GM23248 (cell line): ENCODE data around the gene WHRN. TPM values are rescaled to one million over a fixed set of nuclear protein-coding genes. Genes with fewer than 3 reads are reported as not detected.

Experiments used
- DNase-seq: peaks from one replicate; pipeline ENCODE4 v3.0.0-alpha.2; 2015
- H2AFZ ChIP-seq: fragments of 200-600 bp; sonication (generic); 2 replicates; pipeline ENCODE4 v1.6.1; 2016; ENCODE audit warnings: antibody characterized with exemption
- H3F3A ChIP-seq: fragments of 200-600 bp; sonication (generic); 2 replicates; pipeline ENCODE4 v1.6.1; 2016; ENCODE audit warnings: mild to moderate bottlenecking, antibody characterized with exemption, mixed run types; ENCODE audit not compliant: insufficient read depth
- H3K27ac ChIP-seq: fragments of 200-600 bp; sonication (generic); 2 replicates; pipeline ENCODE4 v1.5.1; 2016; ENCODE audit warnings: mild to moderate bottlenecking
- H3K27me3 ChIP-seq: fragments of 200-600 bp; sonication (generic); replicated peaks from 2 replicates; pipeline ENCODE4 v1.6.1; 2016; ENCODE audit warnings: mild to moderate bottlenecking; ENCODE audit not compliant: insufficient read depth
- H3K36me3 ChIP-seq: fragments of 200-600 bp; sonication (generic); 2 replicates; pipeline ENCODE4 v1.6.1; 2016; ENCODE audit warnings: low read depth, mild to moderate bottlenecking
- H3K4me1 ChIP-seq: fragments of 200-600 bp; sonication (generic); 2 replicates; pipeline ENCODE4 v1.6.1; 2016; ENCODE audit warnings: mild to moderate bottlenecking; ENCODE audit not compliant: insufficient read depth
- H3K4me2 ChIP-seq: fragments of 200-600 bp; sonication (generic); one replicate; pipeline ENCODE4 v1.6.1; 2016; ENCODE audit warnings: mild to moderate bottlenecking; ENCODE audit not compliant: unreplicated experiment
- H3K4me3 ChIP-seq: fragments of 200-600 bp; sonication (generic); 2 replicates; pipeline ENCODE4 v1.5.1; 2016; ENCODE audit warnings: mild to moderate bottlenecking
- H3K79me2 ChIP-seq: fragments of 200-600 bp; sonication (generic); 2 replicates; pipeline ENCODE4 v1.6.1; 2016; ENCODE audit warnings: mild to moderate bottlenecking; ENCODE audit not compliant: insufficient read depth
- H3K9ac ChIP-seq: fragments of 200-600 bp; sonication (generic); 2 replicates; pipeline ENCODE4 v1.6.1; 2016; ENCODE audit warnings: mild to moderate bottlenecking
- H3K9me2 ChIP-seq: fragments of 200-600 bp; sonication (generic); 2 replicates; pipeline ENCODE4 v1.6.1; 2016; ENCODE audit warnings: mixed run types, mild to moderate bottlenecking, moderate library complexity; ENCODE audit not compliant: insufficient read depth
- H3K9me3 ChIP-seq: fragments of 200-600 bp; sonication (generic); one replicate; pipeline ENCODE4 v1.6.1; 2017; ENCODE audit warnings: low read depth
- H4K20me1 ChIP-seq: fragments of 200-600 bp; sonication (generic); 2 replicates; pipeline ENCODE4 v1.6.0; 2016; ENCODE audit not compliant: insufficient read depth
- EZH2 ChIP-seq: fragments of 200-600 bp; sonication (generic); IDR thresholded peaks from 2 replicates; pipeline ENCODE4 v1.6.1; 2018; ENCODE audit warnings: antibody characterized with exemption, mild to moderate bottlenecking; ENCODE audit not compliant: insufficient read depth, poor library complexity, severe bottlenecking
- EZH2phosphoT487 ChIP-seq: fragments of 200-600 bp; sonication (generic); IDR thresholded peaks from 2 replicates; pipeline ENCODE4 v1.6.1; 2018; ENCODE audit warnings: antibody characterized with exemption, moderate library complexity, mild to moderate bottlenecking, low read depth; ENCODE audit not compliant: insufficient read depth
- WGBS, 2 experiments: methylation state at CpG; one replicate each; pipeline ENCODE4 v1.1.6; 2015 to 2017; ENCODE audit warnings: low lambda C conversion rate in 2 of 2, low coverage in 1 of 2; ENCODE audit errors: missing lambda C conversion rate in 2 of 2; 5-methylcytosine and 5-hydroxymethylcytosine counted together
- in situ Hi-C: fragments of 300-500 bp; cut with MboI; formaldehyde crosslinking; loops from 2 replicates; pipeline ENCODE4 v1.15.0; 2020
- polyA plus RNA-seq: library from polyadenylated mRNA; unstranded; fragments of >200 nt; fragmentation: Nextera tagmentation; extraction: Ambion mirVana; gene quantifications from 2 replicates; pipeline ENCODE4 v1.2.1, GENCODE V29; 2016
- total RNA-seq: library from RNA; depleted of rRNA; stranded (reverse); fragments of >200 nt; shearing (Covaris generic); gene quantifications from 2 replicates; pipeline ENCODE4 v1.2.3, GENCODE V29; 2014

Gene WHRN
- total and polyA plus RNA-seq, 2 experiments from 2014 or later = 0.76 to 1.5 TPM

DNA sequence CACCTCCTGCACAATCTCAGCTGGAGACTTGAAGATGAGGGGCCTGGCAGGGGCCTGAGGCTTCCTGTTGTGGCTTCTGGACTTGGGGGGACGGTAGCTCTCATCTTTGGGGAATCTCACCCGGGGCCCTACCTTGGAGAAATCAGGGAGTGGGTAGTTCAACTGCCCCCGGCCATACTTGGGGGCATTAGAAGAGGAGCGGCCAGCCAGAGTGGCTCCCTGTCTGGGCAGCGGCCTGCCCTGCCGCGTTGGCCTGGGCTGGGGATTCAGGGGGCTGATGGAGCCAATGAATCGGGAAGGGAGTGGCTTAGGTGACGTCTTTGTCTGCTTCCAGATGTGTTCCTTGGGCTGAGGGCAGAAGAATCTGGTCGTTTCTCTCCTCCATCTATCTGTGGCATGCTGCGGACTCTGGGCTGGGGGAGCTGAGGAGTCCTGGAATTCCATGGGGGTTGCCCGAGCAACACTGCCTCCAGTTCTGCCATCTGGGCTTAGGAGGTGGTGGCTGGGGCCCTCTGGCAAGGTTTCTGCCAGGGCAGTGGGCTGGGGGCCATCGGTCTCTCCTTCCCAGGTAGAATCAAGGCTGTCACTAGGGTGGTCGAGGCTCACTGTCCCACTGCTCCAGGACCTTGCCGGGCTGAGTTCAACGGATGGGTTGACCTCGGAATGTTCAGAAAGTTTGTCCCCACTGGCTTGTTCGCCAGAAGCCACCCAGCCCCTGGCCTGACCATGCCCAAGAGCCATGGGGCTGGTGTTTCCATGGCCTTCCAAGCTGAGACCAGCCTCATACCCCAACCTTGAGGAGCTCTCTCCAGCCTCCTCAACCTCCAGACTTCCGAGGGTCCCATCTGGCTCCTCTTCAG lies 128.5 kb downstream of the WHRN start:
- TF ChIP-seq EZH2 (no peak), EZH2phosphoT487 (no peak)
- in situ Hi-C loops = no loop called here
- H2AFZ ChIP-seq = no peak overlapping the region
- no peak for DNase-seq
- H3K36me3 ChIP-seq = peaks cover 7% of the 10 kb centered on the region; the same call in 1 of the 2 replicates
- H4K20me1 ChIP-seq = no peaks in the 10 kb centered on the region
- H3K9ac ChIP-seq = no peak overlapping the region
- H3K4me1 ChIP-seq = no peaks in the 10 kb centered on the region
- H3F3A ChIP-seq = 0 out of 2 replicates have a peak, but pooled peaks cover 4% of the 10 kb centered on the region
- no peak overlapping the region for H3K27ac ChIP-seq
- 87 to 90% methylated on average over 19 of the region's 19 CpGs for WGBS, 2 experiments
- no peaks in the 10 kb centered on the region for H3K9me3 ChIP-seq
- H3K27me3 ChIP-seq = no peaks in the 10 kb centered on the region
- H3K4me3 ChIP-seq = no peak overlapping the region
- no peak overlapping the region for H3K4me2 ChIP-seq
- H3K9me2 ChIP-seq = no peaks in the 10 kb centered on the region
- H3K79me2 ChIP-seq = peaks cover 19% of the 10 kb centered on the region

DNA sequence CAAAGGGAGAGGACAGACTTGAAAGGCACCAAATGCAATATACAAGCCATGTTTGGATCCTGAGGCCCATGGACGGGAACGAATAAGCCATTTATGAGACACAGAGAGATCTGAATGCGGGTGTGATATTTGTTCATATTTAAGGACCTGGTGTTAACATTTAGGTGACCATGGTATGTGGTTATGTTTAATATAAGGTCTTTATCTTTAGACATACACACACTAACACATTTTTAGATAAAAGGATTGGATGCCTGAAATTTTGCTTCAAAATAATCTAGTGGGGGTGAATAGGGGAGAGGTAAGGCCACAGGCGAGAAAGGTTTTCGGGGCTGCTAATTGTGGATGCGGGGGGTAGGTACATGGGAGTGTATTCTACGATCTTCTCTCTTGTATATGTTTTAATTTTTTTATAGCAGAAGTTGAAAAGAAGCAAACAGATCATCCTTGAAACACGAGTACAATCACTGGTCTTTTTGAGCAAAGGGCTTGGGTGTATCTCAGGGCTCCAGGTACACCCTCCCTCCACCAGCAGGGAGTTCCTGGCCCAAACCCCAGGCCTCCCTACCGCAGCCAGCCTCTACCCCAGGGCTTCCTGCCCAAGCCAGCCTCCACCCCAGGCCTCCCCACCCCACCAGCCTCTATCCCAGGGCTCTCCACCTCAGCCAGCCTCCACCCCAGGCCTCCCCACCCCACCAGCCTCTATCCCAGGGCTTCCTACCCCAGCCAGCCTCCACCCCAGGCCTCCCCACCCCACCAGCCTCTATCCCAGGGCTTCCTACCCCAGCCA lies 129.7 kb downstream of the WHRN start:
- in situ Hi-C loops = no loop called here
- WGBS, 2 experiments = 86 to 87% methylated on average over 8 to 9 of the region's 9 CpGs

DNA sequence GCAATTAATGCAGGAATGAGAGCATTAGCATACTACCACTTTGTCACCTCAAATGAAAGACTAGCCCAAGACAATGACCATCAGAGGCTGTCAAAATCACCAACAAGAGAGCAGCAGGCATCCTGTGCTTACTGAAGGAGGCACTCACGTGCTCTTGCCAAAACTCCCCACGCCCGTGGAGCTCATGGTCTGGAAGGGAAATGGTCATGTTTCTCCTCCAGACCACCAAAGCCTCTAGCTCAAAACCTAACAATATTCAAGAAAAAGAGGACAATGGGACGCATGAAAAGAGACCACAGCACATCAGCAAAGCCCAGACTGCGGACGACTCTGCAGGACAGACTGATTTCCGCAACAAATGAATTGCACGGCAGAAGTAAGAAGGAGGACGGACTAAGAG lies 130.3 kb downstream of the WHRN start:
- H2AFZ ChIP-seq = no peak overlapping the region
- in situ Hi-C loops = no loop called here
- no peaks in the 10 kb centered on the region for H3K4me1 ChIP-seq
- no peaks in the 10 kb centered on the region for H3K9me3 ChIP-seq
- no peaks in the 10 kb centered on the region for H3K9me2 ChIP-seq
- 82 to 83% methylated on average over 9 of the region's 9 CpGs for WGBS, 2 experiments
- H3K79me2 ChIP-seq = peaks cover 7% of the 10 kb centered on the region; the same call in 1 of the 2 replicates
- no peak overlapping the region for H3K9ac ChIP-seq
- no peak overlapping the region for H3K4me2 ChIP-seq
- no peak for DNase-seq
- no peaks in the 10 kb centered on the region for H3K27me3 ChIP-seq
- H3K4me3 ChIP-seq = no peak overlapping the region
- H3K36me3 ChIP-seq = peaks cover 6% of the 10 kb centered on the region; the same call in 1 of the 2 replicates
- TF ChIP-seq EZH2 (no peak), EZH2phosphoT487 (no peak)
- H3K27ac ChIP-seq = no peak overlapping the region
- H3F3A ChIP-seq = 0 out of 2 replicates have a peak, but pooled peaks cover 4% of the 10 kb centered on the region
- H4K20me1 ChIP-seq = no peaks in the 10 kb centered on the region

More for the DNA sequence above, 129.7 kb downstream of the WHRN start:
- Histone ChIP-seq H3K36me3 (peaks cover 7% of the 10 kb centered on the region; the same call in 1 of the 2 replicates), H3K9me2 (no peaks in the 10 kb centered on the region), H3K27me3 (no peaks in the 10 kb centered on the region), H3K4me1 (no peaks in the 10 kb centered on the region), H3K9me3 (no peaks in the 10 kb centered on the region), H3K9ac (no peak overlapping the region), H3K79me2 (peaks cover 11% of the 10 kb centered on the region; the same call in 1 of the 2 replicates), H3F3A (0 out of 2 replicates have a peak, but pooled peaks cover 4% of the 10 kb centered on the region), H4K20me1 (no peaks in the 10 kb centered on the region), H2AFZ (no peak overlapping the region), H3K4me2 (no peak overlapping the region), H3K4me3 (no peak overlapping the region), H3K27ac (no peak overlapping the region)
- no peak for TF ChIP-seq EZH2phosphoT487
- no peak for TF ChIP-seq EZH2
- no peak for DNase-seq

DNA sequence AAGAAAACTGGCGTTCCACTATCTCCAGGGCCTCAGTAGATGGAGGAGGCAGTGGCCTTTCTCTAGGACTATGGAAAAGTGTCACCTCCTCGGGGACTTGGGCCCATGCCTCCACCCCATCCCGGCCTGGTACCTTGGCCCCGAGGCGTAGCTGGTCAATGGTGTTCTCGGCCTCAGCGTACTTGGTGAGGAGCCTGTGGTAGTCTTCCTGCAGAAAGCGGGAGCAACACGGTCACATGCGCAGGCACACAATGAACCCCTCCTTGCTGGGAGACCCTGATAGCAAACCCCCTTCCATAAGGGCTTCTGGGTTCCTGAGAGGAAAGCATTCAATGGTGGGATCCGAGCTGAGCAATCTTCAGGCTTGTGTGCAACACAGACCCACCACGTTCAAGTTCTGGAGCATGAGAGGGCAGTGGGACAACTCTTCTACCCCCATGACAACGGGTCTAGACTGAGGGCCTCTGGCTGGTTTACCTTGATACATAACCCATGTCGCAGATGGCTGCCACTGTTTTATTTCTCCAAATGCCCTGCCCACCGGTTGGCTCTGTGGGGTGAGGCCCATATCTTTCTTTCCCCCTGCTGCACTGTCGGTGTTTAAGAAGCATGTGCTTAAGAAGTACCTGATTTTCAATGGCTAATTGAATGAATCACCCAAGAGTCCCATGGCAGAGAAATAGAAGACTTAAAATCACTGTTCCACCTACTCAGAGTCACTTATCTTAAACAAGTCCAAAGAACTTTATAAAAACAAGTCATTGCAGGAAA lies 131.1 kb downstream of the WHRN start:
- H3F3A ChIP-seq = 0 out of 2 replicates have a peak, but pooled peaks cover 4% of the 10 kb centered on the region
- no peaks in the 10 kb centered on the region; the same call in 1 of the 2 replicates for H3K79me2 ChIP-seq
- H3K4me2 ChIP-seq = no peak overlapping the region
- H3K27me3 ChIP-seq = no peaks in the 10 kb centered on the region
- H2AFZ ChIP-seq = no peak overlapping the region
- H3K9me3 ChIP-seq = no peaks in the 10 kb centered on the region
- 76 to 80% methylated on average over 16 of the region's 16 CpGs for WGBS, 2 experiments
- no peaks in the 10 kb centered on the region for H3K9me2 ChIP-seq
- H3K9ac ChIP-seq = no peak overlapping the region
- TF ChIP-seq EZH2phosphoT487 = no peak
- no peak for TF ChIP-seq EZH2
- H3K4me3 ChIP-seq = no peak overlapping the region
- H3K36me3 ChIP-seq = no peaks in the 10 kb centered on the region
- no peaks in the 10 kb centered on the region for H4K20me1 ChIP-seq
- in situ Hi-C loops = no loop called here
- no peak overlapping the region for H3K27ac ChIP-seq
- no peaks in the 10 kb centered on the region for H3K4me1 ChIP-seq
- no peak for DNase-seq
